K562 (cell line): ENCODE measurements around the gene HMGN2. TPM values are rescaled to one million over a fixed set of nuclear protein-coding genes. Genes with fewer than 3 reads are reported as not detected.

Experiments
- ATAC-seq: fragments of 200-7000 bp; cut with Tn5 transposase; 3 replicates; pipeline ENCODE4 v1.9.1; 2020; ENCODE audit warnings: moderate library complexity
- BruUV-seq: library from RNA; stranded (reverse); fragments of 400-500 nt; replicated peaks from 2 replicates; lab custom pipeline; 2021; lab: Mats Ljungman, UMichigan
- CTCF ChIA-PET: fragments of 300-600 bp; formaldehyde crosslinking; extraction: SDS; loops from one replicate; lab custom pipeline; 2021; ENCODE audit warnings: low intra/inter-chr PET ratio; lab: Yijun Ruan, JAX
- POLR2A ChIA-PET: fragments of 300-600, 350-650 bp; sonication (Branson Sonifier 250); formaldehyde crosslinking; extraction: SDS; loops from one replicate; lab custom pipeline; 2021; ENCODE audit warnings: antibody characterized with exemption, inconsistent platforms; lab: Yijun Ruan, JAX
- DNase-seq, 4 experiments: peaks; one replicate each; pipeline versions ENCODE4 v3.0.0 to v3.0.0-alpha.2; 2011 to 2018; ENCODE audit warnings: low spot score in 3 of 4, mixed read lengths in 3 of 4; ENCODE audit errors: extremely low read depth in 1 of 4
- FAIRE-seq: peaks from 2 replicates; lab custom pipeline; 2011; peaks lifted over from hg19 to GRCh38; lab: Jason Lieb, UNC
- H2AFZ ChIP-seq: 2 replicates; pipeline ENCODE4 v1.6.0; 2011; ENCODE audit warnings: low read depth, low read length, control low read depth, inconsistent platforms
- H3K27ac ChIP-seq: fragments of 200-600 bp; 3 replicates; pipeline ENCODE4 v1.8.0; 2011; ENCODE audit warnings: low read depth, mild to moderate bottlenecking, control low read depth, inconsistent platforms, low read length, moderate library complexity, mixed read lengths; ENCODE audit errors: extremely low read depth
- H3K27me3 ChIP-seq, 2 experiments: fragments of 300-600 bp in 1 of 2; 2 replicates in 1 of 2; 3 replicates in 1 of 2; pipeline versions ENCODE4 v1.6.0 to v1.8.0; 2011; ENCODE audit warnings: inconsistent platforms in 2 of 2, low read length in 2 of 2, mild to moderate bottlenecking in 1 of 2, mixed read lengths in 1 of 2, moderate library complexity in 1 of 2; ENCODE audit not compliant: control insufficient read depth in 2 of 2, insufficient read depth in 2 of 2
- H3K36me3 ChIP-seq: fragments of 300-600 bp; 3 replicates; pipeline ENCODE4 v1.8.0; 2011; ENCODE audit warnings: mild to moderate bottlenecking, low read length, inconsistent platforms; ENCODE audit not compliant: control insufficient read depth, insufficient read depth
- H3K4me1 ChIP-seq, 2 experiments: fragments of 200-600 bp in 1 of 2; replicated peaks in 1 of 2; 2 replicates in 1 of 2; 3 replicates in 1 of 2; pipeline versions ENCODE4 v1.5.1 to v1.8.0; 2011; ENCODE audit warnings: inconsistent platforms in 2 of 2, low read length in 2 of 2, mild to moderate bottlenecking in 1 of 2, mixed read lengths in 1 of 2, moderate library complexity in 1 of 2; ENCODE audit not compliant: control insufficient read depth in 2 of 2, insufficient read depth in 2 of 2
- H3K4me2 ChIP-seq: 2 replicates; pipeline ENCODE4 v1.6.1; 2011; ENCODE audit warnings: low read length, control low read depth, inconsistent platforms, mixed read lengths; ENCODE audit not compliant: insufficient read depth
- H3K4me3 ChIP-seq: fragments of 200-600 bp; sonication (generic), shearing (Covaris generic); 2 replicates; pipeline ENCODE4 v1.5.1; 2016; ENCODE audit warnings: control low read depth, inconsistent platforms
- H3K79me2 ChIP-seq: fragments of 200-600 bp; 3 replicates; pipeline ENCODE4 v1.8.0; 2011; ENCODE audit warnings: low read length, inconsistent platforms; ENCODE audit not compliant: control insufficient read depth, insufficient read depth
- H3K9ac ChIP-seq, 2 experiments: 2 replicates each; pipeline versions ENCODE4 v1.6.0 to v1.6.1; 2011; ENCODE audit warnings: low read depth in 2 of 2, low read length in 2 of 2, control low read depth in 1 of 2, inconsistent platforms in 1 of 2, mild to moderate bottlenecking in 1 of 2, mixed read lengths in 1 of 2; ENCODE audit not compliant: insufficient read depth in 1 of 2
- H3K9me1 ChIP-seq: one replicate; pipeline ENCODE4 v1.6.0; 2011; ENCODE audit warnings: inconsistent platforms, mild to moderate bottlenecking, low read length, moderate library complexity; ENCODE audit not compliant: control insufficient read depth, insufficient read depth
- H3K9me3 ChIP-seq: replicated peaks from 2 replicates; pipeline ENCODE4 v1.5.1; 2011; ENCODE audit warnings: low read depth, low read length, inconsistent platforms; ENCODE audit not compliant: control insufficient read depth, insufficient read depth
- H4K20me1 ChIP-seq: replicated peaks from 2 replicates; pipeline ENCODE4 v1.6.1; 2011; ENCODE audit warnings: low read length, inconsistent platforms, mixed read lengths; ENCODE audit not compliant: control insufficient read depth, insufficient read depth
- ADNP ChIP-seq: fragments of 200-800 bp; sonication (Bioruptor generic); IDR thresholded peaks from 2 replicates; pipeline ENCODE4 v1.6.1; 2016; ENCODE audit warnings: missing genetic modification characterization, missing compliant biosample characterization
- HMBOX1 ChIP-seq: sonication (generic); IDR thresholded peaks from 2 replicates; pipeline ENCODE4 v1.6.1; 2016
- HNRNPL ChIP-seq: fragments of 200-400 bp; formaldehyde crosslinking; IDR thresholded peaks from 2 replicates; pipeline ENCODE4 v1.6.1; 2017; ENCODE audit warnings: low read depth, mild to moderate bottlenecking, low read length
- RBM17 ChIP-seq: fragments of 200-400 bp; formaldehyde crosslinking; IDR thresholded peaks from 2 replicates; pipeline ENCODE4 v1.6.1; 2017; ENCODE audit warnings: low read depth, mild to moderate bottlenecking, low read length, borderline replicate concordance
- RBM34 ChIP-seq: fragments of 200-400 bp; formaldehyde crosslinking; IDR thresholded peaks from 2 replicates; pipeline ENCODE4 v1.6.1; 2018; ENCODE audit warnings: low read length, borderline replicate concordance; ENCODE audit not compliant: insufficient read depth
- SRSF3 ChIP-seq: fragments of 200-400 bp; formaldehyde crosslinking; IDR thresholded peaks from 2 replicates; pipeline ENCODE4 v1.6.1; 2016; ENCODE audit warnings: mild to moderate bottlenecking, low read length, moderate library complexity; ENCODE audit not compliant: insufficient read depth
- TOE1 ChIP-seq, 2 experiments: fragments of 450-650 bp in 1 of 2; sonication (generic) in 1 of 2; formaldehyde crosslinking in 1 of 2; IDR thresholded peaks; 2 replicates each; pipeline versions ENCODE4 v1.7.1 to v1.8.0; 2016 to 2022; ENCODE audit warnings: borderline replicate concordance in 2 of 2, mild to moderate bottlenecking in 2 of 2, antibody characterized with exemption in 1 of 2, inconsistent platforms in 1 of 2, low read depth in 1 of 2, missing genetic modification reagents in 1 of 2, moderate library complexity in 1 of 2
- ZNF77 ChIP-seq: fragments of 250-450 bp; sonication (Bioruptor Pico); IDR thresholded peaks from 2 replicates; pipeline ENCODE4 v1.5.0; 2020
- WGBS: fragments of 100-300 bp; shearing (Covaris generic); methylation state at CpG from one replicate; pipeline ENCODE4 v1.1.6; 2016; ENCODE audit warnings: low coverage, mixed read lengths; ENCODE audit not compliant: insufficient coverage; ENCODE audit errors: missing lambda C conversion rate; 5-methylcytosine and 5-hydroxymethylcytosine counted together
- in situ Hi-C: fragments of 300-500 bp; cut with MboI; formaldehyde crosslinking; loops from 4 replicates; pipeline ENCODE4 v1.15.0; 2018; ENCODE audit warnings: inconsistent platforms, mixed read lengths
- intact Hi-C: fragments of 100-400 bp; cut with micrococcal nuclease; formaldehyde crosslinking; loops from 2 replicates; pipeline ENCODE4 v1.14.2; 2022
- polyA plus RNA-seq, 8 experiments: library from polyadenylated mRNA; depleted of rRNA in 4 of 8; stranded (reverse) in 5 of 8; unstranded in 3 of 8; fragments of >200 nt; fragmentation: Nextera tagmentation in 2 of 8; fragmentation: Illumina TruSeq in 1 of 8; extraction: Ambion mirVana in 2 of 8; extraction: Trizol in 1 of 8; gene quantifications; 2 replicates each; pipeline versions ENCODE4 v1.2.1 to v1.2.3, GENCODE V29; 2011 to 2014; ENCODE audit warnings: inconsistent platforms in 1 of 8, missing spikeins in 1 of 8
- total RNA-seq, 7 experiments: library from RNA; depleted of rRNA in 6 of 7; stranded (reverse); fragments of >200 nt in 6 of 7; fragmentation: Illumina TruSeq in 2 of 7; extraction: Trizol in 2 of 7; gene quantifications; 2 replicates each; pipeline versions ENCODE4 v1.2.1 to v1.2.3, GENCODE V29; 2011 to 2021; ENCODE audit warnings: low replicate concordance in 1 of 7

Gene HMGN2
- total and polyA plus RNA-seq, 9 of the 15 experiments (the other 6 are each of a cell fraction or from before 2014, with no cell fraction given) = 370 to 1,354 (median 965) TPM

GRCh38 chr1:26450908-26451307 is 21.3 kb upstream of the HMGN2 start:
- Histone ChIP-seq H3K4me3 (no peak overlapping the region), H3K4me1 (0 out of 5 replicates have a peak, but pooled peaks cover 0 to 3% of the 10 kb centered on the region in 2 experiments), H3K79me2 (no peaks in the 10 kb centered on the region), H3K9me1 (no peaks in the 10 kb centered on the region), H3K27ac (no peak overlapping the region), H3K4me2 (no peak overlapping the region), H3K9ac (no peak overlapping the region), H2AFZ (no peak overlapping the region), H3K9me3 (no peaks in the 10 kb centered on the region), H4K20me1 (no peaks in the 10 kb centered on the region), H3K27me3 (no peaks in the 10 kb centered on the region), H3K36me3 (peaks cover 85% of the 10 kb centered on the region)
- intact Hi-C loops = no loop called here
- 85% methylated on average over 3 of the region's 3 CpGs for WGBS
- ChIA-PET POLR2A (interaction anchor here (0.7 to 1.1 kb wide), 2 partner anchors 9 to 11 kb away, joined by 3 to 4 read pairs; no protein-coding TSS in a partner anchor), CTCF (no interaction called here)
- peak; percentile 23 for FAIRE-seq
- no TSS peak for BruUV-seq
- in situ Hi-C loops = no loop called here
- TF ChIP-seq HNRNPL (no peak), SRSF3 (no peak), ADNP (no peak), HMBOX1 (peak; percentile 55), RBM17 (no peak), TOE1 (IDR thresholded peaks at IDR 0.05; ENCODE audit: borderline replicate concordance) (no peak), TOE1 (CRISPR knock-in tag; IDR thresholded peaks at IDR 0.05; ENCODE audit: borderline replicate concordance, low read depth) (no peak), RBM34 (no peak), ZNF77 (no peak)
- peak in 1 of 4 experiments; percentile 12 for DNase-seq
- peak; percentile 18; the same call in 1 of the 3 replicates for ATAC-seq
